ENCODE measurements around the gene GATA6. TPM values are rescaled to one million over a fixed set of nuclear protein-coding genes. Genes with fewer than 3 reads are reported as not detected.
"Not testable (repeated sequence)": the region's sequence is repeated elsewhere in the genome, so short reads cannot be mapped to it uniquely, and the experiment has no call there.

The GATA6 gene
- polyA plus RNA-seq, 3 donors = 7.2 to 10.6 (median 7.8) TPM

DNA sequence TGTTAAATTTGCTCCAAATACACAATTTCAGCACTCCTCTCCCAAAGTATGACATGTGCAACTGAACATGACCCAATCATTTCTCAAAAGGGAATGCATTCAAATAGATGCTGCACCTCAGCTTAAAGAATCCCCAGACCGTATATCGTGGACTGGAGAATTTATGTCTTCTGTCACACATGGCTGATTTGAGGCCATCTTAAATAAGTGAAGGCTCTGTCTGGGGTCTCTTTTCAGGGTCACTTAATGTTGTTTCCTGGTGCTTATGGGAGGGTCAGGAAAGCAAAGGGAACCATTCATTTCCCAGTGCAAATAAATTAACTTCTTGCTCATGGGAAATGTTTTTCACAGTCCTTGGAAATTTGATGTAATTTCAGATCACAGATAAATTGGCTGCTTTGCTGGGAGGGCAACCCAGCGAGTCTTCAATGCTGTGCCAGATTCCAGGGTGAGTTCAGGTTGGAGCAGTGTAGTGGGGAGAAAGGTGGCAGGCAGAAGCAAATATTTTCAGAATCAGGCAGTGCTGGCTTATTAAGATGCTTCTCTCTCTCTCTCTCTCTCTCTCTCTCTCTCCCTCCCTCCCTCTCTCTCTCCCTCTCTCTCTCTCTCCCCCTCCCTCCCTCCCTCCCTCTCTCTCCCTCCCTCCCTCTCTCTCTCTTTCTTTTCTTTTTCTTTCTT is 34.3 kb downstream of the GATA6 start:
- DNase-seq = no peak

DNA sequence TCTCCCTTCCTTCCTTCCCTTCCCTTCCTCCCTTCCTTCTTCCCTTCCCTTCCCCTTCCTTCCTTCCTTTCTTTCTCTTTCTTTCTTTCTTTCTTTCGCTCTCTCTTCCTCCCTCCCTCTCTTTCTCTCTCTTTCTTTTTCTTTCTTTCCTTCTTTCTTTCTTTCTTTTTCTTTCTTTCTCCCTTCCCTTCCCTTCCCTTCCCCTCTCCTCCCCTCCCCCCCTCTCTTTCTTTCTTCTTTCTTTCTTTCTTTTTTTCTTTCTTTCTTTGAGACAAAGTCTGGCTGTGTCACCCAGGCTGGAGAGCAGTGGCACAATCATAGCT is 34.8 kb downstream of the GATA6 start:
- no peak for DNase-seq

GRCh38 chr18:22204996-22205395 is 35.6 kb downstream of the GATA6 start:
- no peak for DNase-seq

DNA sequence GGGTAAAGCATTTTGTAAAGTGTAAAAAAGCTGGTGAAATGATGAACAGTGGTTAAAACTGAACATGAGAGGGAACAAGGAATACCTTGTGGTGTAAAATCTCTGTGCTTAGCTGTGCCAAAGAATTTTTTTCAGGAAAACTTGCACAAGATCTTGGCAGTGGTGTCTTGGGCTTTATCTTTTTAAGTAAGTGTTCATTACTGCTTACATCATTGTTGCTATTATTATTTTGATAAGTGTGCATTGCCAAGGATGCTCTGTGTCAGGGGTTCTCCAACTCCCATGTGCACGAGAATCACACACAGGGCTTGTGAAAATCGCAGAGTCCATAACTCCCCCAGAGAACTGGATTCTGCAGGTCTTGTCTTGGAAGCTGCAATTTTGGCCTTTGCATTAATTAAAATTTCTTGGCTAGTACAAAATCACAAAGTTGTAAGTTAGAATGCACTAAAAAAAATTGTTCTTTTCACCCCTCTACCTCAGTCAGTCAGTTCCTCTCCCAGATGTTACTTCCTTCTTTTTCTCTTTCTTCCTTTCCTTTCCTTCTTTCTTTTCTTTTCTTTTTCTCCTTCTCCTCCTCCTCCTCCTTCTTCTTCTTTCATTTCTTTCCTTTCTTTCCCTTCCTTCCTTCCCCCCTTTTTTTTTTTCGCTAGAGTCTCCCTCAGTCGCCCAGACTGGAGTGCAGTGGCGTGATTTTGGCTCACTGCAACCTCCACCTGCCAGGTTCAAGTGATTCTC is 37.8 kb downstream of the GATA6 start:
- DNase-seq = no peak

GRCh38 chr18:22210311-22210754 is 40.9 kb downstream of the GATA6 start:
- no peak for DNase-seq

- DNase-seq = no peak
These were observed 42.3 kb downstream of the GATA6 start for GRCh38 chr18:22211657-22212056.

DNA sequence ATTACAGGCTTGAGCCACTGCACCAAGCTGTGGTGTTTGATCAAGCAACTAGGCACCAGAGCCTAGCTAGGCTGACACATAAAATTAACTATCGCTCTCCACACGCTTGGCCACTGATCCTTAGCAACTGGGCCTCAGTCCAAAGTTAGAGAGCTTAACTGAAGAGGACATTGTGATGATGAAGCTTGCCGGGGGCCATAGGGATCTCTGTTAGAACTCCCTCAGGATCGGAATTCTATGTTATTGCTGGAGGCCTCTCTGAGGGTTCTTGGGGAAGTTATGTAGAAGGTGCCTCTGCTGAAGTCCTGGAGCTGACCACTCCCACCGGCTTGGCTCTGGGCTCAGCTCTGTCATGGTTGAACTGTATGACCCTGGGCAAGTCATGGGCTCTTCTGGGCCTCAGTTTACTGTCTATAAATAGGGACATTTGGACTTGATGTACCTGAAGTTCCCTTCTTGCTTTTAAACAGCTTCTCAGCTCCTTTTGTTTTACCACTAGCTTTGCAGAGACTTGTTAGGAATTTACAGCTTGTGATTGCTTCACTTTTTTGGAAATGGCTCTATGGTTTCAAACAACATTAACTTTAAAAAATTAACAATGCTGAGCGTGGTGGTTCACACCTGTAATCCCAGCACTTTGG is 44.1 kb downstream of the GATA6 start:
- DNase-seq = peak; percentile 58

GRCh38 chr18:22214731-22215528 is 45.5 kb downstream of the GATA6 start:
- no peak for DNase-seq

- no peak for DNase-seq
These were observed 49.4 kb downstream of the GATA6 start for GRCh38 chr18:22218835-22219234.

- DNase-seq = no peak
These were observed 50.4 kb downstream of the GATA6 start for GRCh38 chr18:22219568-22220355.

DNA sequence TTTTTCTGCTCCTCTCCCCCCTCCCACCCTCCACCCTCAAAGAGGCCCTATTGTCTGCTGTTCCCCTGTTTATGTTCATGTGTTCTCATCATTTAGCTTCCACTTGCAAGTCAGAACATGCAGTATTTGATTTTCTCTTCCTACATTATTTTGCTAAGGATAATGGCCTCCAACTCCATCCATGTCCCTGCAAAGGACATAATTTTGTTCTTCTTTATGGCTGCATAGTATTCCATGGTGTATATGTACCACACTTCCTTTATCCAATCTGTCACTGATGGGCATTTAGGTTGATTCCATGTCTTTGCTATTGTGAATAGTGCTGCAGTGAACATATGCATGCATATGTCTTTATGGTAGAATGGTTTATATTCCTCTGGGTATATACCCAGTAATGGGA is 51.2 kb downstream of the GATA6 start:
- DNase-seq = not testable (repeated sequence)

DNA sequence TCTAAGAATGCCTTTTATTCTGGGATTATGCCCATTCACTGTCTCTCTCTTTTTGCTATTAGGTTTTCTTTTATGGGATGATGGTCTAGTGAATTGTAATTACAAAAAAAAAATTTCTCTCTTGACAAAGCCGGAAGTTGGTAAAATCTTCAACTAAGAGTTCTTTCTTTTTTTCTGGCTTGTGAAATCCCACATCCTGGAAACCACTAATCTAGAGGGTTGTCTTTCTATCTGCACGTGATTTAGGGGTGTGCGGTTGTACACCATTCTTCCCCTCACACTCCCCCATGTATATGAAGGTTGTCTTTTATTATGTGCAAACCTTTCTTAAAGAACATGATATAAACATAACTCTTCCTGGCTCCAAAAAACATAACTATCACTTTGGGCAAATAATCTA is 52.0 kb downstream of the GATA6 start:
- no peak for DNase-seq

GRCh38 chr18:22223254-22223964 is 54.0 kb downstream of the GATA6 start:
- DNase-seq = no peak

GRCh38 chr18:22223965-22224322 is 54.6 kb downstream of the GATA6 start:
- no peak for DNase-seq

DNA sequence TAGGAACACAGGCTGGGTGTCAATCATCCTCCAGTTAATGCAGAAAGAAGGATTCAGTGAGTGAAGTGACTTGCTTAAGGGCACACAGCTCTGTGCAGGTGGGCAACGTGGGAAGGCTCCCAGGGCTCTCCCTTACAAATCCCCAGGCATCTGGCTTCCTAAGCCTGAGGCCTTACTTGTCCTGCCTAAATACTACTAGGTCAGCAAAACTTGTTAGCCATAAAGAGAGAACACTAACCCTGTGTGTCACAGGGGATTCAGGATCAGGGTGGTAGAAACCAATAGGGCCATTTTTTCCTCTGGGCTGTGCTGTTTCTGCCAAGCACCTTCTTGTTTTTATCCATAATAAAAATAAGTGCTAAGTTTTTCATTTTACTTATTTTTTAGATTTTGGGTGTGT is 55.0 kb downstream of the GATA6 start:
- no peak for DNase-seq

DNA sequence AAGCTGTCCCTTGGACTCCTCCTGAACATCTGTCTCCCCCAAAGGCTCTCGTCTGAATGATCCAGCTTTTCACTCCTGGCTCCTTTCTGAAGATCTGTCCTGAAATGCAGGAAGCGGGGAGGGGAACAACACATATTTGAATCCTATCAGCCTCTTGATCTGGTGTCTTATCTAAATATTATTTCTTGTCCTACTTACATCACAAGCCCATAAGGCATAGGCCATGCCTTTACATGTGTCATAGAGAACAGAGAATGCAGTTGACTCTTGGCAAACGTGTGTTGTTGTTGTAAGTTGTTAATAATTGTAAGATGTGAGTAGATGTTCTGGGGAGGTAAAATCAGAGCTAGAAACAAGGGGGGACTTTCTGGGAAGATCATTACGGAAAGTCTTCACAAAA is 57.4 kb downstream of the GATA6 start:
- no peak for DNase-seq

DNA sequence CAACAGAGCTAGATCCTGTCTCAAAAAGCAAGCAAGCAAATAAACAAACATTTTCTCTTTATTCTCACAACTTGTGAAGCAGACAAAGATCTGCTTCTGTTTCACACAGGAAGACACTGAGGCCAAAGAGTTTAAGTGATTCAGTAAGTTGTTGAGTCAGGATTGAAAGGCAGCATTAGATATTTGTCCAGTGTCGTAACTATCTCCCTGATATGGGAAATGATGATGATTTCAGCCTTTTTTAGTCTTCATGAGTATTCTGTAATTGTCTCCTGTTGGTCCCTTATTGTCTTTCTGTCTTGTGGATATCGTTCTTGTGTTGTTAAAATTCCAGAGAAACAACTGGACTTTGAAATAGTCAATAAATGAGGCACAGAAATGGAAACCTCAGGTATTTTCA is 59.6 kb downstream of the GATA6 start:
- no peak for DNase-seq

DNA sequence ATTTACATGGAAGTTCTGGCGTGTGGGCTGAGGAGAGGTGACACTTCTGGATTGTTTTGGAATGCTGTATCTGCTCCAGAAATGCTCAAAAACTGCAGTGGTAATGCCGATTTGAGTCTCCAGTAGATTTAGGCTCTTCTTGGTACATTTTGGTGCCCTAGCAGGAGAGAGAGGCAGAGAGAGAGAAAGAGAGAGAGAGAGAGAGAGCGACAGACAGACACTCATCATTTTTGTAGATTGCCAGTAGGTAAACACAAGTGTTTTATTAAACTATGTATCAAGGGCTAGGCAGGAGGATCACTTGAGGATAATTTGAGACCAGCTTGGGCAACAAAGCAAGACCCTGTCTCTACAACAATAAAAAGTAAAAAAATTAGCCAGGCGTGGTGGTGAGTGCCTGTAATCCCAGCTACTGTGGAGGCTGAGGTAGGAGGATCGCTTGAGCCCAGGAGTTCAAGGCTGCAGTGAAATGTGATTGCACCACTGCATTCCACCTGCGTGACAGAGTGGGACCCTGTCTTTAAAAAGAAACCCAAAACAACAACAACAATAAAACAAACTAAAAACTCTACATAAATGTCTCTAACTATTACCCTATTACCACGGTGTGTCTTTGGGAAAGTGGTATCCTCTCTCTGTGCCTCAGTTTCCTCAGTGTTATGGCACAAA is 60.2 kb downstream of the GATA6 start:
- DNase-seq = no peak

DNA sequence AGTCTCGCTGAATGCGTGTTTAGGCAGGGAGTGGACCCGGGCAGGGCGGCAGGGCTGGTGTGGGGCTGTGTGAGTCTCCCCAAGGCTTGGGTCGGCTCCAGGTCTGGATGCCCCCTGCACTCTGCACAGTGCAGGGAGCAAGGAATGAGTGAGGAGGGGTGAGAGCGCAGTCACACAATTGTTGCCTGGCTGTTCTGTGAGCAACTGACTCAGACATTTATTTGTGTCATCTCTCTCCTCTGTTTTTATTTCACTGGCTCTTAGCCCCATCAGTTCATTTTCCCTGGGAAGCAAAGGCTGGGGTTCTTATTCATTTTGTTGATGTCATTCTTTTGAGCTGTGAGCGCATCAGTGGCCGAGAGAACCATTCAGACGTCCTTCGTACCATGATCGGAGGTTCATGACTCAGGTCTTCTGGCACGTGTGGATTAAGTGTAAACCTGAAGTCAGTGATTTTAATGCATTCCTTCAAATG is 61.1 kb downstream of the GATA6 start:
- DNase-seq = no peak

- DNase-seq = no peak
These were observed 63.9 kb downstream of the GATA6 start for GRCh38 chr18:22233266-22233665.

All from renal pelvis (tissue), 4 donors.